LNCaP clone FGC (cell line): Measurements from ENCODE around the gene PPP1R3D.

ENCODE experiments used
- DNase-seq: peaks from one replicate; pipeline ENCODE4 v3.0.0-alpha.2; 2011; ENCODE audit warnings: low read depth
- H3K4me3 ChIP-seq: 2 replicates; pipeline ENCODE4 v1.5.1; 2011; ENCODE audit warnings: mild to moderate bottlenecking, low read depth, low read length, control low read depth
- TF ChIP-seq, protein P1 (sequence below): IDR thresholded peaks from 2 replicates; pipeline ENCODE4 v1.5.1; 2012; ENCODE audit warnings: mild to moderate bottlenecking; ENCODE audit not compliant: control insufficient read depth, insufficient read depth; ENCODE audit errors: extremely low read depth

PPP1R3D gene

DNA sequence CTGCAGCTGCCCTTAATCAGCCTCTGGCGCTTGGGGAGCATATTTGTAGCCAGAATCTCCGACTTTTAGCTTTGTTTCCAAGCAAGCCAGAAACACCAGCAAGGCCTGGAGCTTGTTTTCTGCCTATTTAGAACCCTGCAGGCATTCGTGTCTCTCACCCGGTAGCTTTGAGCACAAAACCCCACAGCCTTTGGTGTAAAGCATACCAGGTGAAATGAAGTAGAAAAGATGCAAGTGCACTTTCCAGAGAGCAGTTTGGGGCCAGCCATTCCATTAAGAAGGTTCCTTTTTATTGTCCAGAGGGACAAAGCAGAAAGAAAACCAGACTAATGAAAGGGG lies 820 bp upstream of the PPP1R3D start:
- TF ChIP-seq, protein P1, sequence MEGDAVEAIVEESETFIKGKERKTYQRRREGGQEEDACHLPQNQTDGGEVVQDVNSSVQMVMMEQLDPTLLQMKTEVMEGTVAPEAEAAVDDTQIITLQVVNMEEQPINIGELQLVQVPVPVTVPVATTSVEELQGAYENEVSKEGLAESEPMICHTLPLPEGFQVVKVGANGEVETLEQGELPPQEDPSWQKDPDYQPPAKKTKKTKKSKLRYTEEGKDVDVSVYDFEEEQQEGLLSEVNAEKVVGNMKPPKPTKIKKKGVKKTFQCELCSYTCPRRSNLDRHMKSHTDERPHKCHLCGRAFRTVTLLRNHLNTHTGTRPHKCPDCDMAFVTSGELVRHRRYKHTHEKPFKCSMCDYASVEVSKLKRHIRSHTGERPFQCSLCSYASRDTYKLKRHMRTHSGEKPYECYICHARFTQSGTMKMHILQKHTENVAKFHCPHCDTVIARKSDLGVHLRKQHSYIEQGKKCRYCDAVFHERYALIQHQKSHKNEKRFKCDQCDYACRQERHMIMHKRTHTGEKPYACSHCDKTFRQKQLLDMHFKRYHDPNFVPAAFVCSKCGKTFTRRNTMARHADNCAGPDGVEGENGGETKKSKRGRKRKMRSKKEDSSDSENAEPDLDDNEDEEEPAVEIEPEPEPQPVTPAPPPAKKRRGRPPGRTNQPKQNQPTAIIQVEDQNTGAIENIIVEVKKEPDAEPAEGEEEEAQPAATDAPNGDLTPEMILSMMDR: no peak
- no peak for DNase-seq
- H3K4me3 ChIP-seq: peak overlapping the region; percentile 68

DNA sequence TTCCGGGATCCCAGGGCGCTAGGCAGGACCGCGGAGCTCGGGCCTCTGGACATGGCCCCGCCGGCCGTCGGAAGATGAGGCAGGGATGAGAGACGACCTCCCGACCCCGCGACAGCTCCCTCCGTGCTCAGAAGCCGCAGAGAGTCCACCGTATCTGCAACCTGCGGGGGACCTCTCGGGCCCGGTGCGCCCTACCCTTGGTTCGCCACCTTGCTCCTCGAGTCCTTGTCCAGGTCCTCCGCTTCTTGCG lies 301 bp downstream of the PPP1R3D start:
- DNase-seq: no peak
- TF ChIP-seq, protein P1: no peak

DNA sequence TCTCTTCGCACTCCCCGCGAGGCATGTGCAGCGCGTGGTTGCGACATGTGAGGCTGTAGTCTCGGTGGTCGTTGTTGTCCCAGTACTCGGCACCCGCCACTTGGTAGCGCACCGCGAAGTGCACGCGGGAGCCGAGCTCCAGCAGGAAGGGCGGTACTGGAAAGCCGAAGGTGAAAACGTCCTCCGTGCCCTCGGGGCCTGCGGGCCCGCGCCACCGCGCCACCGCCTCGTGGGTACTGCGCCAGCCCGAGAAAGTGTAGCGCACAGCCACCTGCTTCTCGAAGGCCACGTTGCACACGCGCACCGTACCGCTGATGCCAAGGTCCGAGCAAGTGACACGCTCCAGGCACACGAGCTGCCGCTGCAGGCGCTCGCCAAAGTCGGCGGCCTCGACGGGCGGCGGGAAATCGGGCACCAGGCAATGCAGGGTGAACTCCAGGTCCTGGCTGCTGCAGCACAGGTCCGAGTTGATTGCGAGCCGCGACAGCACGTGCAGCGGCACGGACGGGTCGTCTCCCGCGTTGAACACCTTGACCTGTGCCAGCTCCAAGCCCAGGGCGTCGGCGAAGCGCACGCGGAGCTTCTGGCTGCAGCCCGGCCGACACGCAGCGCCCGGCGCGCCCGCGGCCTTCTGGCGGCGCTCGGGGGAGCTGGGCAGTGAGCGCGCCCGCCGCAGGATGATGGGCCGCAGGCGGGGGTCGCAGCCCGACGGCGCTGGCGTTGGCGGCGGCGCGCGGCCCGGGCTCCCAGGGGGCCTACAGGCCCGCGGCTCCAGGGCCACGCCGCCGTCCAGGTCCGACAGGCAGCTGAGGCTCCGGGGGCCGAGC lies 840 bp downstream of the PPP1R3D start:
- no peak for DNase-seq
- TF ChIP-seq, protein P1: no peak
- H3K4me3 ChIP-seq: peak overlapping the region; percentile 68

More for the DNA sequence above, 301 bp downstream of the PPP1R3D start:
- peak overlapping the region; percentile 68 for H3K4me3 ChIP-seq

DNA sequence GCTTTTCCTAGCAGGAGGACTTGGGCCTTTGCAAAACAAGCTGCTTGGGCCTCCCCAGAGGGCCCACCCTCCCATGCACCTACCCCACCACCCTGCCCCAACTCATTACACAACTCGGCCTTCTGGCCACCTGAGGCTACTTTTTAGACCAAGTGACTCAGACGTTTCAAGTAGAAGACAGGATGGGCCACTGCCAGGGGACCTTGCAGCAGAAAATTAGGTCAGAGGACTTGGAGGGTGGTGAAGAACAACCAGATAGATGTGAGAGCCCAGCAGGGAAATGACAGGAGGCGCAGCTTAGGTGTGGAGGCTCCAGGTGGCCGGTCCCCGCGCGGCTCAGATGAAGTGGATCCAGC lies 1.4 kb downstream of the PPP1R3D start:
- H3K4me3 ChIP-seq: no peak overlapping the region
- TF ChIP-seq, protein P1: no peak
- no peak for DNase-seq

DNA sequence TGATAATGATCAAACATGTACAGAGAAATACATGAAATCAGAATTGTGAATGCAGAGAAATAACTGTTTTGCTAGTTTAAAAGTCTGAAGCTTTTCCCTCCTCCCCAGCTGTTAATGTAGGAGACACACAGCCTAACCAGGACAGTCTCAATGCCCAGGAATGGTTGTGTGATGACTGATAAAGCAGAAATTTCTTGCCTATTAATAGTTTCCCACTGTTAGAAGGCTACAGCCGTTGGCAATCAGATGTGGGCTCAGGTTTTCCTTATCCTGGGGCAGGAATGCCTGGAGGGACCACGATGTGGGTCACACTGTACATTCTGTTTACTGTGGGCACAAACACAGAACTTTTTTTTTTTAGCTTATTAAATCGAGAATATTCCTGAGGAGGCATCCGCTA lies 1.9 kb downstream of the PPP1R3D start:
- TF ChIP-seq, protein P1: no peak
- H3K4me3 ChIP-seq: no peak overlapping the region
- DNase-seq: no peak

DNA sequence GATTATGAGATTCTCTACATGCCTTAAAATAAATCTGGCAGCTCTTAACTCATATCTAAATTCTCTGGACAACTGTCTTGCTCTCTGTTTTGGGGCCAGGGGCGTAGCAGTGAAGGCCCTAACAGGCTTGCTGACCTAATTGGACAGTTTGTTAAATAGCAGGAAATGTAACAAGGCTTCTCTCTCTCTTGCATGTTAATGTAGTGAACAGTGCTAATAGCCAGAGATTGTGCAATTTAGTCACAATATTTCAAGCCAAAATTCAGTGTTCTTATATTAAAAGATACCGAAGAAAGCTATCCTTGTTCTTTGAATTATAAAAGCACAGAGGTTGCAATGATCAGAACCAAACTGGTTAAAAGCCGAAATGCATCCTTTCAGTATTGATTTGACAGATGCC lies 3.0 kb downstream of the PPP1R3D start:
- DNase-seq: no peak
- TF ChIP-seq, protein P1: no peak
- H3K4me3 ChIP-seq: no peak overlapping the region

DNA sequence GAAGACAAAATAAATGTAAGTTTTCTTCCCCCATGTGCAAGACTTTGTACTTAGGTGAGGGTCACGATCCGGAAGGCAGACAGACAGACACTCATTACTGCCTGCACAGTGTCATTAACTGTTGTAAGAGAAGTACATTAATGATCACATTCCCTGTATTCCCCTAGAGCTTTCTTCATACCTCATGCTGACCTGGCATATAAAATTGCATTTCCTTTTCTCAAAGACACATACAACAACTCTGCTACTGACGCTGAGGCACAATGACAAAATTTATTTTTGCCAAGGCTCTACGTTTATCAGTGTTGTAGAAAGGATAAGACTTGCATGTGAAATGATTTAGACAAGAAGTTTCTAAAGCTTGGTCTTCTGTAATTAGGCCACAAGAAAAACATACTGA lies 3.7 kb downstream of the PPP1R3D start:
- TF ChIP-seq, protein P1: no peak
- no peak overlapping the region for H3K4me3 ChIP-seq
- DNase-seq: no peak
